Right ventricle myocardium superior (tissue), 1 donor: ENCODE data around the gene PLGRKT. TPM values are rescaled to one million over a fixed set of nuclear protein-coding genes. Genes with fewer than 3 reads are reported as not detected.
A peak's percentile ranks its signal among the peaks of the same experiment; 100 is the strongest.
"Not testable (repeated sequence)": the region's sequence is repeated elsewhere in the genome, so short reads cannot be mapped to it uniquely, and the experiment has no call there.

ENCODE experiments used
- ATAC-seq: fragments of 200-7000 bp; cut with Tn5 transposase; one replicate; pipeline ENCODE4 v1.9.1; 2020; ENCODE audit warnings: mild to moderate bottlenecking; ENCODE audit not compliant: poor library complexity
- DNase-seq: peaks from one replicate; pipeline ENCODE4 v3.0.0-alpha.2; 2020
- intact Hi-C: fragments of 100-400 bp; cut with DNase I; formaldehyde crosslinking; loops from one replicate; pipeline ENCODE4 v1.11.2; 2022
- total RNA-seq: library from RNA; stranded (reverse); fragmentation: NEBNext Ultra II Directional; extraction: Animal tissue kit (Norgen Biotek cat#: 25700); gene quantifications from one replicate; pipeline ENCODE4 v1.2.1, GENCODE V29; 2021
- donor health status: DM: no; HTN: yes; CAD: no; lungs with severe emphysema.

Gene PLGRKT
- total RNA-seq, 1 donor from 2014 or later: 39.8 TPM

GRCh38 chr9:5402217-5402616 is 35.5 kb downstream of the PLGRKT start:
- intact Hi-C loops: no loop called here
- DNase-seq (no peak), ATAC-seq (no peak)

GRCh38 chr9:5397547-5397946 is 40.2 kb downstream of the PLGRKT start:
- DNase-seq, ATAC-seq, intact Hi-C loops: not testable (repeated sequence)

DNA sequence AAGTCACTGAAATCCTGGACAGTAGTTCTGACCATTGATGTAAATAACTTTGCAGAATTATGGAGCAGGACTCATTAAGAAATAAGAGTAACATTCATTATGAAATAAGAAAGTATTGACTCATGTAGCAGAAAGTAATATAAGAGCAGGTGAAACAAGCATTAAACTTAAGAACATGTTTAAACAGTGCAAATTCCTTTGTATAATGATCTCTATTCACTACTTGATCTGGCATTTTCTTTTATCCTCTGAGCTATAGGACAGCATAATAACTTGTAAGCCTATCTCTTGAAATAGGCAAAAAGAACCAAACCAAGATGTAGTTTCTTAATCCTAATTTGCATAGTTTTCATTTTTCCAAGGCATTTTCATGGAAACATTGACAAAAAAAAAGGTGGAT is 42.3 kb downstream of the PLGRKT start:
- intact Hi-C loops: no loop called here
- ATAC-seq: no peak
- DNase-seq: no peak

DNA sequence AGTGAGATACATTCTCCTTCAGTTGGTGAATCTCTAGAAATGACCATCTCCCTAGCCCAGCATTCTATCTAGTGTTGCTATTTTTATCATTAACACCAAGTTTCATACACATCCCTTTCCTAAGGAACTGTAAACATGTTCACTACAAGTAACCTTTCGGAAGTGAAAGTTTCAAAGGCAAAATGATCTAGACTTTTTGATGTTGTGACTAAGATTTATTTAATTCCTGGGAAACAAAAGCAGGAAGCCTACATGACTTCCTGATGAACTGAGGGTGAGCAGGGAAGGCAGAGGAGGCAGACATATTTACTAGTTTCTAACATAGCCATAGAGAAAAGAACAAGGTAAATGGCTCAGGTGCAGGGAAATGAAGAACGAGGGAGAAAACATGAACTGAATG is 43.7 kb downstream of the PLGRKT start:
- ATAC-seq, DNase-seq, intact Hi-C loops: not testable (repeated sequence)

DNA sequence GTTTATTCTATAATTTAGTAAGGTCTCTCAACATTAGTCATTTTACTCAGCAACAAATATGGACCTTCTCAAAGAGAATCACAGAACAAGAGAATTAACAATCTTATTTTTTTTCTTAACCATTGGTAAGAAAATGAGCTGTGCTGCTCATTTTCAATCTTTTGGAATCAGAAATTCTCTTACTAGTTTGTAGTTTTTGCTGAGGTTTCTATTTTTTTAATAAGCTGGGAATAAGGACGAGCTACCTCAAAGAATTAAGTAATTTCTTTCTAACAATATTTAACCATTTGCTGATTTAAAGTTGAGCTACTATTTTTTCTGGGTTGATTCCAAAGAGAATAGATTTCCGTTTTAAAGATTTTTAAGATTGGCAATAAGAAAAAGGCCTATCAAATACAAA is 44.2 kb downstream of the PLGRKT start:
- intact Hi-C loops: no loop called here
- ATAC-seq: no peak
- DNase-seq: no peak

GRCh38 chr9:5392285-5392684 is 45.4 kb downstream of the PLGRKT start:
- DNase-seq (no peak), ATAC-seq (no peak)
- intact Hi-C loops: no loop called here

GRCh38 chr9:5389109-5389732 is 48.5 kb downstream of the PLGRKT start:
- intact Hi-C loops: no loop called here
- no peak for ATAC-seq
- DNase-seq: no peak

DNA sequence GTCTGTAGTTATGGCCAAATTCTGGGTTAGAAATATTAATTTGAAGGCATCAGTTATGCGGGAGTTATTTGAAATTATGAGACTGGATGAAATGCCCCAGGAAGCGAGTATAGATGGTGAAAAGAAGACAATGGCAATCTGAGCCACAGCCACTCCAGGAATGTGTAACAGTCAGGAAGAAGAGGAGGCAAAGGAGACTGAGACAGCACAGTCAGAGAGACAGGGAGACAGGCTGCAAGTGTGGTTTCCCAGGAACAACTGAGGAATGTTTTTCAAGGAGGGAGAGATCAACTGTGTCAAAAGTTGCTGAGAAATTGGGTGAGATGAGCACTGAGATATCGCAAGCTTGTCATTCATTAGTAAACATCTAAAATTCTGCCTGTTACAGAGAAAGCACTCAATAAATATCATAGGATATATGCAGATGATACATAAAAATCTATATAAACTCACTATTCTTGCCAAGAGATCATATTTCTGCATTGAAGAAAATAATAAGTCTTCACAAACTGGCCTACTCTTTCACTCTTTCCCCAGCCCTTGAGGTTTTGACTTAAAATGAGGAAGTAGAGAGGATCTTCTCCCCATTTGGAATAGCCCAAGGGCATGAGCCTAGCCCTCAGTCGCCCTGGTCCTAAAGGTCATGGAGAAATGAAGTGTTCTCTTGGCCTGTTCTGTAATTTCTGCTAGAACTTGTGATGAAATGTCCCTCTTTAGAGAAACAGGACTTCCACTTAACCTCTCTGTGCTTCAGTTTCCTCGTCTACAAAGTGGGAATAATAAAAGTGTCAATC is 49.5 kb downstream of the PLGRKT start:
- ATAC-seq (no peak), DNase-seq (no peak)
- intact Hi-C loops: no loop called here

DNA sequence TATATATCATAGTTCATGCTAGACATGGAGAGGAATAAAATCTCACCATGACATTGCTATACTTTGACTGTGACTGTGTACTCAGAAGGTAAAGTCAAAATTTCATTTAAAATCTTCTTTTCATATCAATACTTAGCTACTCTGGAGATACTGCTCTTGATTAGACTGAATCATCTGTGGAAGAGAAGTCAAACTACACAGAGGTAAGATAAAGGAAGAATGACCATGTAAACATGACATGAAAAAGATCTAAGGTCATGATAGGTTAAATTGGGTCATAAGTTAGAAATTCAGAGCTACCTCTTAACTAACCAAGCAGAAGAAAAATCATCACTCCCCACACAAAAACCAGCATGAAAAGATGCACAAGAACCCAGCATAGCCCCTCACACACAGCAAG is 53.3 kb downstream of the PLGRKT start:
- ATAC-seq: no peak
- intact Hi-C loops: no loop called here
- DNase-seq: no peak

GRCh38 chr9:5382479-5382878 is 55.2 kb downstream of the PLGRKT start:
- intact Hi-C loops: no loop called here
- DNase-seq (no peak), ATAC-seq (no peak)

DNA sequence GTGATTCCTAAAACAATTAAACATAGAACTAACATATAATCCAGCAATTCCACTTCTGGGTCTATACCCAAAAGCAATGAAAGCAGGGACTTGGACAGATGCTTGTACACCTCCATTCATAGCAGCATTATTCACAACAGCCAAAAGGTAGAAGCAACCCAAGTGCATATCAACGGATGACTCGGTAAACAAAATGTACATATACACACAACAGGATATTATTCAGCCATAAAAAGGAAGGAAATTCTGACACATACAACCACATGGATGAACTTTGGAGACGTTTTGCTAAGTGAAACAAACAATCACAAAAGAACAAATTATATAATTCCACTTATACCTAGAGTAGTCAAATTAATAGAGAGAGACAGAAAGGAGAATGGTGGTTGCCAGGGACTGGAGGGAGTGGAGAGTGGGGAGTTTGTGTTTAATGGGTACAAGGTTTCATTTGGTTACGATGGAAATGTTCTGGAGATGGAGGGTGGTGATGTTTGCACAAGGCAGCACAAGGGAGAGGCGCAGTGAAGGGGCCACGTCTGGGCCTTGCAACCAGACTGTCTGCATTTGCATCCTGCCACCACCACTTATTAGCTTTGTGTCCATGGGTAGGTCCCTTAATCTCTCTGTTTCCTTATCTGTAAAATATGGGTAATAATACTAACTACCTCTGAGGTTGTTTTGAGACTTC is 61.8 kb downstream of the PLGRKT start:
- intact Hi-C loops: no loop called here

GRCh38 chr9:5375091-5375490 is 62.6 kb downstream of the PLGRKT start:
- no peak for ATAC-seq
- intact Hi-C loops: no loop called here
- DNase-seq: no peak

More for the DNA sequence above, 61.8 kb downstream of the PLGRKT start:
- DNase-seq: no peak
- no peak for ATAC-seq

GRCh38 chr9:5364294-5365024 is 73.3 kb downstream of the PLGRKT start:
- DNase-seq: no peak
- intact Hi-C loops: no loop called here
- ATAC-seq: no peak

DNA sequence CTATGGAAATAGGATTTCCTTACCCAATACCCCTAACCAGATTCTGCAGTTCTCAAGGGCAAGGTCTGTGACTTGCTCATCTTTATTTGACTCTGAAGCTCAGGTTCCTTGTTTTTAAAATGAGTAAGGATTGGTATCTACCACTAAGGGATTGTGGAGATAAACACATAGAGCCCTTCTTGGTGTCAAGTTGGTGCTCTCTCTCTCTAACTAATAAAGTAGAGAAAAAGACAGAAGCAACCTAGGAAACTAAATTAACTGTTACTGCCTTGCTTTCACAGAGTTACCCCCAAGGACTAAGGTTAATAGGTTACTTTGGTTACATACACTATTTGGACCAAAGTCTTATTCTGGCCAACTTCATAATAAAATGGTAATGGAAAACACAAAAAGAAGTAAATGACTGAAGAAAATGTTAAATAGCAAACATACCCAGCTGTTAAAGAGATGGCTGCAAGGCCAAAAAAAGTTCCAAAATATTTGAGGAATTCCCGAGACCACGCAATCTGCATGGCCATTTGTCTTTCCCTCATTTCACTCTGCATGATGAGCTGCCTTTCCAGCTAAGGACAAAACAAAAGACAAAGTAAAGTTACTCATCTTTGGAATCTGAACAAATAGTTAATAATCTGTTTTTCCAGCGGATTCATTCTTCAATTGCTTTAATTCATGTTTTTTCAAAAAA is 76.3 kb downstream of the PLGRKT start:
- intact Hi-C loops: no loop called here
- ATAC-seq: no peak
- no peak for DNase-seq

GRCh38 chr9:5360341-5360740 is 77.4 kb downstream of the PLGRKT start:
- DNase-seq: no peak
- intact Hi-C loops: no loop called here
- no peak for ATAC-seq

- ATAC-seq (peak; percentile 77), DNase-seq (peak; percentile 52)
- intact Hi-C loops: no loop called here
Measured at GRCh38 chr9:5357431-5358105, 80.2 kb downstream of the PLGRKT start.

DNA sequence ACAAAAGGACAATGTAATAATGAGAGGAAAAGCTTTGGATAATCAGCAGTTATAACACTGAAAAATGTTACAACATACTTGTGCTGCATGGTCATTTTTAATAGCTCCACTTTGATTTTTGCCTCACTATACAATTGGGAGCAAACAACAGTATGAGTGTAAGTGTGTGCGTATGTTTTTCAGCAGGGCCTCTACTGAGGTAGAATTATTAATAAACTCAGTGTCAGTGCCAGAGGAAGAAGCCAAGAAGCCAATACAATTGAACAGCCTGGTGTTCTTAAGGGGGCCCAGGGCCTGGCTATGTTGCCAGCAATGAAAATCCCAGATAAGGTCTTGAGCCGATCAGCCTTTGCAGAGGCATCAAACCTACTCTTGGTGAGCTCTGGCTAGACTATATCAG is 81.9 kb downstream of the PLGRKT start:
- no peak for DNase-seq
- ATAC-seq: peak; percentile 64
- intact Hi-C loops: no loop called here

DNA sequence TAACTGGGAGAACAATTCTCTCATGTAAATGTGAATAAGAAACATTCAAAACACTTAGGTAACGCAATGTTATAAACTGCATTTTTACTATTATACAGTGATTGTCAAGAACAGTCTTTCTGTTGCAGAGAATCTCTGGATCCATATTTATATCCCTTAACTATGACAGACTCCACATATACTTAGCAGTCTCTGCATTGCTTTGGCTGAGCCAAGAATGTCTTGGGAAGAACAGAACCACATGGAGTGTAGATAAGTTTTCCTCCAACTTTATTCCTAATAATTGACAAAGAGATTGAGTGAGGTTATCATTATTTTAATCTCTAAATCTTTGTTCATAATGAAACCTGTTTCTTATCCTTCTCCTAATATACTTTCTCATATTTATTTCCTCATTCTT is 82.5 kb downstream of the PLGRKT start:
- intact Hi-C loops: no loop called here
- DNase-seq: no peak
- ATAC-seq: no peak
